ENCODE data around the gene CMC4.
A peak's percentile ranks its signal among the peaks of the same experiment; 100 is the strongest.

CMC4 gene

GRCh38 chrX:155071694-155072280 is 851 bp upstream of the CMC4 start:
- H3K36me3 ChIP-seq (ENCODE audit: control insufficient read depth, low read length), result peaks cover 52% of the 10 kb centered on the region
- H4K20me1 ChIP-seq (ENCODE audit: control insufficient read depth, insufficient read depth, low read depth, low read length), result no peaks in the 10 kb centered on the region
- H3K9me2 ChIP-seq (replicated peaks; ENCODE audit: control insufficient read depth, low read length), result no peaks in the 10 kb centered on the region
- H3K27me3 ChIP-seq (ENCODE audit: control insufficient read depth, low read length), result no peaks in the 10 kb centered on the region
- peak overlapping the region; percentile 92 for H3K4me3 ChIP-seq (ENCODE audit: low read length)
- peak overlapping the region; percentile 71 for H3K27ac ChIP-seq (ENCODE audit: low read depth, low read length)
- H3K4me1 ChIP-seq (ENCODE audit: control insufficient read depth, low read length), result peaks cover 37% of the 10 kb centered on the region
- H3F3A ChIP-seq (ENCODE audit: control insufficient read depth, insufficient read depth), result no peaks in the 10 kb centered on the region
- TF ChIP-seq CTCF (IDR thresholded peaks at IDR 0.05; ENCODE audit: low read depth, low read length, poor library complexity, severe bottlenecking) (no peak), EZH2phosphoT487 (IDR thresholded peaks at IDR 0.05; ENCODE audit: borderline replicate concordance, low read length) (no peak)
- peak overlapping the region; percentile 80 for H3K4me2 ChIP-seq (ENCODE audit: low read length)
- H3K79me2 ChIP-seq (ENCODE audit: control insufficient read depth, low read length), result peaks cover 75% of the 10 kb centered on the region
- no peaks in the 10 kb centered on the region for H3K9me3 ChIP-seq (ENCODE audit: control insufficient read depth, insufficient read depth, low read length)

- H3K4me3 ChIP-seq (ENCODE audit: low read length), result peak overlapping the region; percentile 94
- H3K4me1 ChIP-seq (ENCODE audit: control insufficient read depth, low read length), result peaks cover 37% of the 10 kb centered on the region
- H3K27me3 ChIP-seq (ENCODE audit: control insufficient read depth, low read length), result no peaks in the 10 kb centered on the region
- H3K9me3 ChIP-seq (ENCODE audit: control insufficient read depth, insufficient read depth, low read length), result no peaks in the 10 kb centered on the region
- no peaks in the 10 kb centered on the region for H4K20me1 ChIP-seq (ENCODE audit: control insufficient read depth, insufficient read depth, low read depth, low read length)
- no peaks in the 10 kb centered on the region for H3K9me2 ChIP-seq (replicated peaks; ENCODE audit: control insufficient read depth, low read length)
- peak overlapping the region; percentile 71 for H3K27ac ChIP-seq (ENCODE audit: low read depth, low read length)
- peaks cover 42% of the 10 kb centered on the region for H3K36me3 ChIP-seq (ENCODE audit: control insufficient read depth, low read length)
- H3K4me2 ChIP-seq (ENCODE audit: low read length), result peak overlapping the region; percentile 78
- no peaks in the 10 kb centered on the region for H3F3A ChIP-seq (ENCODE audit: control insufficient read depth, insufficient read depth)
- TF ChIP-seq CTCF (IDR thresholded peaks at IDR 0.05; ENCODE audit: low read depth, low read length, poor library complexity, severe bottlenecking) (no peak), EZH2phosphoT487 (IDR thresholded peaks at IDR 0.05; ENCODE audit: borderline replicate concordance, low read length) (no peak)
- peaks cover 85% of the 10 kb centered on the region for H3K79me2 ChIP-seq (ENCODE audit: control insufficient read depth, low read length)
These were observed 317 bp downstream of the CMC4 start for GRCh38 chrX:155070663-155070974.

- H3K4me3 ChIP-seq (ENCODE audit: low read length), result peak overlapping the region; percentile 94
- no peaks in the 10 kb centered on the region for H3K9me3 ChIP-seq (ENCODE audit: control insufficient read depth, insufficient read depth, low read length)
- H4K20me1 ChIP-seq (ENCODE audit: control insufficient read depth, insufficient read depth, low read depth, low read length), result no peaks in the 10 kb centered on the region
- H3K36me3 ChIP-seq (ENCODE audit: control insufficient read depth, low read length), result peaks cover 36% of the 10 kb centered on the region
- H3K4me1 ChIP-seq (ENCODE audit: control insufficient read depth, low read length), result peaks cover 37% of the 10 kb centered on the region
- no peaks in the 10 kb centered on the region for H3K27me3 ChIP-seq (ENCODE audit: control insufficient read depth, low read length)
- H3K4me2 ChIP-seq (ENCODE audit: low read length), result peak overlapping the region; percentile 78
- no peaks in the 10 kb centered on the region for H3F3A ChIP-seq (ENCODE audit: control insufficient read depth, insufficient read depth)
- H3K9me2 ChIP-seq (replicated peaks; ENCODE audit: control insufficient read depth, low read length), result no peaks in the 10 kb centered on the region
- peaks cover 85% of the 10 kb centered on the region for H3K79me2 ChIP-seq (ENCODE audit: control insufficient read depth, low read length)
- TF ChIP-seq CTCF (IDR thresholded peaks at IDR 0.05; ENCODE audit: low read depth, low read length, poor library complexity, severe bottlenecking), result no peak
- no peak for TF ChIP-seq EZH2phosphoT487 (IDR thresholded peaks at IDR 0.05; ENCODE audit: borderline replicate concordance, low read length)
- H3K27ac ChIP-seq (ENCODE audit: low read depth, low read length), result peak overlapping the region; percentile 71
These were observed 898 bp downstream of the CMC4 start for GRCh38 chrX:155070038-155070437.
